GM15510 (cell line): ENCODE results near the gene CREB3L1.

Source experiments
- POLR2A ChIP-seq: IDR thresholded peaks from 3 replicates; pipeline ENCODE4 v1.6.1; 2011; ENCODE audit warnings: borderline replicate concordance; ENCODE audit not compliant: insufficient read length; ENCODE audit errors: extremely low read depth

Gene CREB3L1

GRCh38 chr11:46296528-46297448, 19.3 kb downstream of the CREB3L1 start:
- no peak for TF ChIP-seq POLR2A

DNA sequence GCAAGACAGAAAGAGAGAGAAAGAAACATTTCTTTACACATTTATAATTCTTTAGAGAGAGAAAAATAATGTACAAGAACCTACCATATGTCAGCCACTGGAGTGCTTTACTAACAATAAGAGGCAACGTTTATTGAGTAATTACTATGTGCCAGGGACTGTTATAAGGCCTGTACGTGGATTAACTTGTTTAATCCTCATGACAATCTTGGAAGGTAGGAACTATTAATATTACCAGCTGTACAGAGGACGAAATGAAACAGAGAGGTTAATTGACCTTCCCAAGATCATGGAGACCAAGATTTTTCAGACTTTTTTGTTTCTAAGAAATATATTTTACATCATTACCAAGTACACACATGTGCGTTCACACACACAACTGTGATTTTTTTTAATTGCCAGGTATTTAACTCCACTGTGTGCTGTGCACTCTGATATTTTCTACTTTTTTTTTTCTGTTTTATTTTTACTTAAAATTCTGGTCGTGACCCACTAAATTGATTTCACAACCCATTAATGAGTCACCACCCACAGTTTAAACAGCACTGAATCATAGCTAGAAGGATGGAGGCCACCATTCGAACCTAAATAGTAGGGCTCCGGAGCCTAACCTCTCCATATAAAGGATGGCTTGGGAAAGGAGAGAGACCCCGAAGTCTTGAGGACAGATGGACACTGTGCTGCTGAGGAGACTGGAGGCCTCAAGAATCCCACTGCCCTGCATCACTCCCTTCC, 21.4 kb downstream of the CREB3L1 start:
- no peak for TF ChIP-seq POLR2A

DNA sequence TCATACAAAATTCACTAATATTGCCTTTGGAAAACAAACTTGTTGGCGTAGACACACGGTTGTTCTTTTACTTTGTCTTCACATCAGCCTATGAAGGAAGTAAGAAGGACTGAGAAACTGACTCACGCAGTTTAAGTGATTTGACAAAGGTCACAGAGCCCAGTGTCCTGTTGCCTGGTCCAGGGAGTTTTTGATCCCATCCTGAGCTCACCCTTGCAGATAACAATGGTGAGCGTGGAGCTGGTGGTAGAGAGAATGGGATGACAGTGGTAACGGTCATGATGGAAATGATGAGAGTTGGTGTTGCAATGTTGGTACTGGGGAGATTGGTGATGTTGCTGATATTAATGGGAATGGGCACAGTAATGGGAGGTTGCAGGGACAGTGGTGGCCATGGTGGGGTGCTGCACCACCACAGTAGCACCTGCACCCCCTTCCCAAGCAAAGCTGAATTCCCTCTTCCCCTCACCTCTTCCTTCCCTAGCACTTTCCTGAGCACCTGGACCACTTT, 22.0 kb downstream of the CREB3L1 start:
- TF ChIP-seq POLR2A: no peak

DNA sequence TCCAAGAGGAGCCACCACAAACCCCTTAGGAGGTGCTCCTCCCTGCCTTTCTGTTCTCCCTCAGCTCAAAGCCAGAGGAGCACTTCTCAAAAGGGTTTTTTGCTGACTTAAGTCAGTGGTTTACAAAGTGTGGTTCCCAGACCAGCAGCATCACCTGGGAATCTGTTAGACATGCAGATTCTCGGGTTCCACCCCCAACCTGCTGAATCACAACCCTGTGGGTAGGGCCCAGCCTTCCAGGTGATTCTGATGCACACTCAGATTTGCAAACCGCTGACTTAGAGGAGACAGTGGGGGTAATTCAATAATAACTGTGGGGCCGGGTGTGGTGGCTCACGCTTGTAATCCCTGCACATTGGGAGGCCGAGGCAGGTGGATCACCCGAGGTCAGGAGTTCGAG, 22.8 kb downstream of the CREB3L1 start:
- TF ChIP-seq POLR2A: no peak

- no peak for TF ChIP-seq POLR2A
These were observed 25.4 kb downstream of the CREB3L1 start for GRCh38 chr11:46302866-46303265.

GRCh38 chr11:46304605-46305179, 27.2 kb downstream of the CREB3L1 start:
- no peak for TF ChIP-seq POLR2A

DNA sequence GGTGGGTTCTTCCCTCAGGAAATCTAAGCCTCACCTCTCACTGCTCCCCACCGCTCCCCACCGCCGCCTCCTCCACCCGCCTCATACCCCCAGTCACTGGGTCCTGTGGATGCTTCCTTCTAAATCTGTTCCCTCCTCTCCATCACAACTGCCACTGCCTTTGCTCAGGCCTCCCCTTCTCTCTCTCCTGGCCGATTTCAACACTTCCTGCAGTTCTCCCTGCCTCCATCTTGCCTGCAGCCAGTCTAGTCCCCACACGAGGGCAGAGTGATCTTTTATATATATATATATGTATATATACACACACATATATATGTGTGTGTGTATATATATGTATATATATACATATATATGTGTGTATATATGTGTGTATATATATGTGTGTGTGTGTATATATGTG, 27.8 kb downstream of the CREB3L1 start:
- TF ChIP-seq POLR2A: no peak

DNA sequence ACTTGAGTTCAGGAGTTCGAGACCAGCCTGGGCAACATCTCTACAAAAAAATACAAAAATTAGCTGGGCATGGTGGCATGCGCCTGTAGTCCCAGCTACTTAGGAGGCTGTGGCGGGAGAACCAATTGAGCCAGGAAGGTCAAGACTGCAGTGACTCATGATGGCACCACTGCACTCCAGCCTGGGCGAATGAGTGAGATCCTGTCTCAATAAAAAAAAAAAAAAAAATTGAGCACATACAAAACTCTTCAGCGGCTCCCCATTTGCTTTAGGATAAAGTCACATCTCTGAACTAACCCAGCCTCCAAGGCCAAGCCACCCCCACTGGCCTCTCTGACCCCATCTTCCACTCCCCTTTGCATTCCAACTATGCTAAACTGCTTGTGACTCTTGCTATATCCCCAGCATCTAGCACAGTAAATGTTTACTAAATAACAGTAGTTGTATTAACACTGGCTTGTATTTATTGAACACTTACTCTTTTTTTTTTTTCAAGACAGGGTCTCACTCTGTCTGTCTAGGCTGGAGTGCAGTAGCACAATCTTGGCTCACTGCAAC, 28.9 kb downstream of the CREB3L1 start:
- TF ChIP-seq POLR2A: no peak

DNA sequence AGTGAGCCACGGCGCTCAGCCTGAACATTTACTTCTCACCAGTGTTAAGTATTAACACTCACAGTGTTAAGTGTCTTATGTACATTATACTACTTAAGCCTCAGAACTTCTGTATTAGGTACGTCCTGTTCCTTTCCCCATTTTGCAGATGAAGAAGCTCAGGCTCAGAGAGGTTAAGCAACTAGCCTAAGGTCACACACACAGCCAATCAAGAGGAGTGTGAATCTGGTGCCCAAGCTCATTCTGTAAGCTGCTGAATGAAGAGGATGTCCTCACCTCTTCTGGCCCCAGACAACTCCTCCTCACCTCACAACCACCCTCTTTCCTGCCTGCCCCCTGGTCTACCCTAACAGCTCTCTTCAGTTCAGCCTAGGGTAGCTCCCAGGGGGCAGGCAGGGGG, 29.9 kb downstream of the CREB3L1 start:
- TF ChIP-seq POLR2A: no peak

DNA sequence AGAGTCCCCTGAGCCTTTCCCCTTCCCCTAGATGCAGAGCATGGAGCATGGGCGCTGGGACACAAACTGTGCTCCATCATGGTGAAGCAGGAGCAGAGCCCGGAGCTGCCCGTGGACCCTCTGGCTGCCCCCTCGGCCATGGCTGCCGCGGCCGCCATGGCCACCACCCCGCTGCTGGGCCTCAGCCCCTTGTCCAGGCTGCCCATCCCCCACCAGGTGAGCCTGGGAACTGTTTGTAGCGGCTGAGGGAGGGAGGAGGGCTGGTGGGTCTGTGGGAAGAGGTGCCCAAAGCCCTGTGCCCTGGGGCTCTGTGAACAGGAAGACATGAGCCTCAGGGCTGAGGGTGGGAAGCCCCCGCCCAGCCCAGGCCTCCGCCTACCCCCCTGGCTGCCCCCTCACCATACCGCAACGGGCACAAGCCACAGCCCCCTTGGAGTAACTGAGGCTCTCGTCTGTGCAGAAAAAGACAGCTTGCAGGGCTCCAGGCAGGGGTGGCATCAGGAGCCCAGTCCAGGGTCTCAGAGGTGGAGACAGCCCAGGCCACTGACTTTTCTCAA, 30.4 kb downstream of the CREB3L1 start:
- TF ChIP-seq POLR2A: no peak

DNA sequence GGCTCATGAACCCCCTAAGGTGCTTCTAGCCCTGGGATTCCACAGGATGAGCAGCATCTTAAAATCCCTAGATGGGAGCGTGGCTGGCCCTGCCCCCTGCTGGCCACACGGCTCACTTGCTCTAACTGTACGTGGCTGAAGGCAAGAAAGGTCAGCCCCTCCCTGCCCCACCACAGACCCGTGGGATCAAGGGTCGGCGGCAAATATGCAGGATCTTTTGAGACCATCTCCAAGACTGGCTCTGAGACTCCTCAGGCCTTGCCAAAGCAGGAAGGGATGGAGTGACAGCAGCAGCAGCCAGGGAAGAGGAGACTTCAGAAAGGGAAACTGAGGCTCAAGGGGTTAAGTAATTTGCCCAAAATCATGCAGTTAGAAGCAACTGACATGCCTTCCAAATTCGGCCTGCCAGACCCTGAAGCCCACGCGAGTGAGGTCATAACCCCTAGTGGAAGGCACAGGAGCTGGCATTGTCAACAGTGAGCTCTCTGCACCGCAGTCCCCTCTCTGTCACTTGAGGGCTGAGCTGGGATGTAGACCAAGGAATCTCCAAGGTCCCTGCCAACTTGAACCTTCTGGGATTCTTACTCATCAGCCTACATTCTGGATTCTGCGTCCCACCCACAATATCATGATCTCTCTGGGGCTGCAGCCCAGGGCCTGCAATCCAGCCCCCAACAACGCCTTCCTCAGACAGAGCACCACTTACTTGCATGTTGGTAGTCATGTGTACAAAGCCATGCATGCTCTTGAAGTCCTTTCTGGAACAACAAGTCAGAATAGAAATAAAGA, 31.4 kb downstream of the CREB3L1 start:
- no peak for TF ChIP-seq POLR2A

GRCh38 chr11:46309814-46310259, 32.4 kb downstream of the CREB3L1 start:
- TF ChIP-seq POLR2A: no peak

DNA sequence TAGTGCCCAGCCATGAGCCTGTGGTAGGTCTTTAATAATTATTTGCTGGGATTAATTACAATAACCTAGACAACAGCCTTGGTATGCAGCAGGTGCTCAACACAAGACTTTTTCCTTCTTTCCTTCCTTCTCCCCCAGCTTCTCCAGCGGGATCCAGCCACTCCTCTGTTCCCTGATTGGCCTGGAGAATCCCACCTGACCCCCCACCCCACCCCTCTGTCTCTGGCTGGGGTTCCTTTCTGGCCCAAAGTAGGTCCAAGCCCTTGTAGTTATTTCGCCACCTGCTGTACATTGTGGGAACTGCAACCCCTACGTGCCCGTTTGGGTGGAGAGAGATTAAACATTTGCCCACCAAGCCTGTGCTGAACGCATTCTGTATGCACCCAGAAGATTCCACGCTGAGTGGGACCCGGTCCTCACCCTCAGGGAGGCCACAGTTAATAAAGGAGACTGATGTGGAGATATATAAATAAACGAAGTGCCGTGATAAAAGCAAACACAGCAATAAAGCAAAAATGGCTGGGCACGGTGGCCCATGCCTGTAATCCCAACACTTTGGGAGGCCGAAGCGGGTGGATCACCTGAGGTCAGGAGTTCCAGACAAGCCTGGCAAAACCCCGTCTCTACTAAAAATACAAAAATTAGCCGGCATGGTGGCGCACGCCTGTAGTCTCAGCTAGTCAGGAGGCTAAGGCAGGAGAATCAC, 37.7 kb downstream of the CREB3L1 start:
- TF ChIP-seq POLR2A: no peak
